ENCODE data around the gene EGFLAM.
"Not testable (repeated sequence)": the region's sequence is repeated elsewhere in the genome, so short reads cannot be mapped to it uniquely, and the experiment has no call there.

The EGFLAM gene

GRCh38 chr5:38329132-38329715, 70.9 kb downstream of the EGFLAM start:
- no peak for DNase-seq (ENCODE audit: low read depth in 2 of 2)

GRCh38 chr5:38330207-38330606, 71.8 kb downstream of the EGFLAM start:
- no peak for DNase-seq (ENCODE audit: low read depth in 2 of 2)

GRCh38 chr5:38331831-38332230, 73.5 kb downstream of the EGFLAM start:
- no peak for DNase-seq (ENCODE audit: low read depth in 2 of 2)

GRCh38 chr5:38333181-38333580, 74.8 kb downstream of the EGFLAM start:
- DNase-seq (ENCODE audit: low read depth in 2 of 2): not testable (repeated sequence)

GRCh38 chr5:38338455-38338854, 80.1 kb downstream of the EGFLAM start:
- DNase-seq (ENCODE audit: low read depth in 2 of 2): no peak

GRCh38 chr5:38339446-38339845, 81.1 kb downstream of the EGFLAM start:
- no peak for DNase-seq (ENCODE audit: low read depth in 2 of 2)

GRCh38 chr5:38341056-38341455, 82.7 kb downstream of the EGFLAM start:
- DNase-seq (ENCODE audit: low read depth in 2 of 2): no peak

- DNase-seq (ENCODE audit: low read depth in 2 of 2): no peak
Measured at GRCh38 chr5:38341641-38342040, 83.3 kb downstream of the EGFLAM start.

- DNase-seq (ENCODE audit: low read depth in 2 of 2): no peak
Measured at GRCh38 chr5:38342261-38342660, 83.9 kb downstream of the EGFLAM start.

- DNase-seq (ENCODE audit: low read depth in 2 of 2): no peak
Measured at GRCh38 chr5:38344891-38345290, 86.5 kb downstream of the EGFLAM start.

GRCh38 chr5:38346593-38346992, 88.2 kb downstream of the EGFLAM start:
- no peak for DNase-seq (ENCODE audit: low read depth in 2 of 2)

GRCh38 chr5:38347040-38347763, 88.8 kb downstream of the EGFLAM start:
- DNase-seq (ENCODE audit: low read depth in 2 of 2): no peak

- DNase-seq (ENCODE audit: low read depth in 2 of 2): no peak
Measured at GRCh38 chr5:38347896-38348295, 89.5 kb downstream of the EGFLAM start.

- no peak for DNase-seq (ENCODE audit: low read depth in 2 of 2)
Measured at GRCh38 chr5:38360323-38361061, 102.1 kb downstream of the EGFLAM start.

GRCh38 chr5:38362713-38363112, 104.4 kb downstream of the EGFLAM start:
- no peak for DNase-seq (ENCODE audit: low read depth in 2 of 2)

- no peak for DNase-seq (ENCODE audit: low read depth in 2 of 2)
Measured at GRCh38 chr5:38364825-38365224, 106.5 kb downstream of the EGFLAM start.

- DNase-seq (ENCODE audit: low read depth in 2 of 2): no peak
Measured at GRCh38 chr5:38367410-38367809, 109.1 kb downstream of the EGFLAM start.

GRCh38 chr5:38367966-38368365, 109.6 kb downstream of the EGFLAM start:
- no peak for DNase-seq (ENCODE audit: low read depth in 2 of 2)

GRCh38 chr5:38369692-38370091, 111.3 kb downstream of the EGFLAM start:
- DNase-seq (ENCODE audit: low read depth in 2 of 2): no peak

GRCh38 chr5:38370358-38371100, 112.2 kb downstream of the EGFLAM start:
- DNase-seq (ENCODE audit: low read depth in 2 of 2): no peak

- no peak for DNase-seq (ENCODE audit: low read depth in 2 of 2)
Measured at GRCh38 chr5:38371596-38371995, 113.2 kb downstream of the EGFLAM start.

- DNase-seq (ENCODE audit: low read depth in 2 of 2): no peak
Measured at GRCh38 chr5:38373743-38374142, 115.4 kb downstream of the EGFLAM start.
